Left forelimb (tissue), 1 donor: ENCODE measurements around the gene GORASP1.

Experiments used
- DNase-seq: peaks from one replicate; pipeline ENCODE4 v3.0.0-alpha.2; 2018; ENCODE audit warnings: low spot score

The GORASP1 gene

DNA sequence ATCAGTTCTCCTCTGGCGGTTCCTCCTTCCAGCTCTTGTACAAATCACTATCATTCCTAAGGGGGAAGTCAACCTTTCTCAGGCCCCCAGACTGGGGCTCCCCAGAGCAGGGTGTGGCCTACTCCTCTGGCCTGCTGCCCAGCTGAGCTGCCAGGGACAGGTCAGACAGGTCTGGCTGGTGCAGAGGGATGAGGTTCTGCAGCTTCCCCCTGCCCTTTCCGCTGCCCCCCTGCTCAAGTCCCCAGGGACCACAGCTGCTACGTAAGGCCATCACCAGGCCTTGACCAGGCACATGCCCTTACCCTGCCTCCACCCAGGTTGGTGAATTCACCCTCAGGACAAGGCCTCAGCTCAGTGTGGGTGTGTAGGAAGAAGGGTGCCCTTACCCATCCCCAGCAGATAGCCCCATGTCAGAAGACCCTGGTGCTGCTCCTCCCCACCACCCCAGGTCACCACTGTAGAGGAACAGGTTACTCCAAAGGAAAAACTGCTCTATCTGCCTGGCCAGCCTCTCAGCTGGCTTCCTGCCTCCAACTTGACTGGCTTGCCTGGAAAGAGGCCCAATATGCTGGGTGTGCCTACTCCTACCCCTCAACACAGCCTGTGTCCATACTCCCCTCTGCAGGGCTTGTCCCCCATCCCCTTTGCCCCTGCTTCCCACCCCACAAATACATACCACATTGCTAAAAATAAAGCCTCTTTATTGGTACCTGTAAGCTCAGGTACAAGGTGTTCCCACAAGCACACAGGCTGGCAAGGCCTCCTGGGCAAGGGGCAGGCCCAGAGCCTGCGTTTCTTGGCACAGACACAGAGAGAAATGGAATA, 34.0 kb upstream of the GORASP1 start:
- no peak for DNase-seq

DNA sequence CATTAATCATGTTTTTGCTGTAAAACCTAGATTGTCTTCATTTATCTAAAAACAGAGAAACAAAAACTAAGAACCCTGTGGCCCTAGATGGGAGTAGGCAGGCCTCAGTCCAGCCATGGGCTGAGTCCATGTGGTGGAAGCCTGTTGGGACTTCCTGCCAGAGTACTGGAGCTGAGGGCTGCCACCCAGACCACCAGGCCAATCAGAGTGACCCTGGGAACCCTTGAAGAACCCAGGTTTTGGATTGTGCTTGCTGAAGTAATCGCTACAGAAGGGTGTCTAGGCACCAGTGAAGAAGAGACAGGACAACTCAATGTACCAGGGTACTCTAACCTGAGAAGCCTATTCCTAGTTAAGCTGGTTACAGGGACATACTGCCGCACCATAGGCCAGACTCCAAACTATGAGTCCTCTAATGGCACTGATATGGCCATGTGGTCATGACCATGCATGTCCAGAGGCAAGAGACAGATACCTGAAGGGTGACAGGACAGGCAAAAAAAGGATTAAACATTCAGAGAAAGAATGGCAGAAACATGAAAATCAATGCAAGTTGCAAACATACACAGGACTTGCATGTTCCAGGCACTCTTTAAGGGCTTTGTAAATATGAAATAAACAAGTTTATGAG, 33.0 kb upstream of the GORASP1 start:
- DNase-seq: no peak

DNA sequence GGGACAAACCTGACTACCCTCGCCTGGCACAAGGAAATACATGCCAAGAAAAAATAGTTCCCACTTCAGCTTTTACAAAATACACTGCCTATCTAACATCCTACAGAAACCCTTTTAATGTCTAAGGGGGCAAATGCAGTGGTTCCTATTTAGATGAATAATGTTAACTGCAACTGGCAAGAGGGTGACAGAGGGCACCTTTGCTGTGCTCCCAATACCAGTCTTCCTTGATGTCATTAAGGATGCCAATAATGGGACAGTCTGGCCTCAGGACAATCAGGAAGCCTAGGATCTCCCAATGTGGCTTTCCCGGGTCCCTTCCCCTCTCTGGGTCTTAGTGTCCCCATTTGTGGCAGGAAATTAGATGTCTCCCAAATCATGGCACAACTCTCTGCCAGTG, 32.0 kb upstream of the GORASP1 start:
- DNase-seq: no peak

DNA sequence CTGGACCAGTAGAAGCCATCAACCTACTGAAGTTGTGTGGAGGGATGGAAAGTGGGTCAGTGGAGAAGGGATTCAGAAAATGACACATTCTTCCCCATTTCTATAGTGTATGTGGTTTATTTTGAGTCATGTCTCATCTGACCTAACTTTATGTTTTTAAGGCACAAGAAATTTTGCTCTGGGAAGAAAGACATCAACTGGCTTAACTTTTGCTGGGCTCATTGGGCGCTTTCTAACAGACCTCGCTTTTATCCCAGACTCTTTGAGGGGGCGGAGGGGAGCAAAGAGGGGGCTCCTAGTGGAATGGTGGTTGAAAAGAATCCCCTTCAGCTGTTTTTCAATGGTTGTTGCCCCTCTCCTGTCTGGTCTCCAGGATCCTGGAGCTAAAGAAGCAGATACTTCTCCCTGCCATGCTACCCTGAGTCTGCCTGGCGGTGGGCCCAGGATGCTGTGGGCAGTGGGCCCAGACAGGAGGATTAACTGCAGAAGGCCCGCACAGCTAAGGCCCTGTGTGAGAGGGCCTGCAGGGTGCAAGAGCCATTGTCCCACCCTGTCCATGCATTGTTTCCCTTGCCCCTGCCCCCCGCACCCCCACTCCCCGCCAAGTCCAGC, 31.5 kb upstream of the GORASP1 start:
- DNase-seq: no peak

DNA sequence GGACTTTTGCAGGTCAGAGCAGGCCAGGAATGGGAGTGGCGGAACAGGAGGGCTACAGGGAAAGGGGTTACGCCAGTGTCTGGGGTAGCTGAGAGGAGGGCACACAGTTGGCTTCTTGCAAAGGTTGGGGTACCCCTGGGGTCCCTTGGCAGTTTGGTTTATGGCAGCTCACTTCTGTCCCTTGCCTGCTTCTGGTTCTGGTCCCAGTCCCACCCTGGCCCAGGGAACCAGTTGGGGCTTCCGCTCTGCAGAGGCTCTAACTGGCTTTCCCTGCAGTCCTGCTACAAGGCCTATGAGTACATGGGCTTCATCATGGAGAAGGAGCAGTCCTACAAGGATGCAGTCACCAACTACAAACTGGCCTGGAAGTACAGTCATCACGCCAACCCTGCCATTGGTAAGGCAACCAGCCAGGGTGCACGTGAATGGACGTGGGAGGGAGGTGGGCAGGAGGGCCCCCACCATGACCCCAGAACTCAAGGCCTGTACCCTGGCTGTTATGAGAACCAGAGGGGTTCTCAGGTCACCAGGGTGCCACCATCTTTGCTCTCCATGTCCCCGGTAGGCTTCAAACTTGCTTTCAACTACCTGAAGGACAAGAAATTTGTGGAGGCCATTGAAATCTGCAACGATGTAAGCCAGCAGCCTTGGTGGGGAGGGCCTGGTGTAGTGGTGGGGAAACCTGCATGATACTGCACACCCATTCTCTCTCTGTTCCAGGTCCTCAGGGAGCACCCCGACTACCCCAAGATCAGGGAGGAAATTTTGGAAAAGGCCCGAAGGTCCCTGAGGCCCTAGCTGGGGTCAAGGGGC, 30.8 kb upstream of the GORASP1 start:
- DNase-seq: no peak

- no peak for DNase-seq
Observed at GRCh38 chr3:39137435-39137936, 30.1 kb upstream of the GORASP1 start.

GRCh38 chr3:39136533-39137434, 29.4 kb upstream of the GORASP1 start:
- no peak for DNase-seq

DNA sequence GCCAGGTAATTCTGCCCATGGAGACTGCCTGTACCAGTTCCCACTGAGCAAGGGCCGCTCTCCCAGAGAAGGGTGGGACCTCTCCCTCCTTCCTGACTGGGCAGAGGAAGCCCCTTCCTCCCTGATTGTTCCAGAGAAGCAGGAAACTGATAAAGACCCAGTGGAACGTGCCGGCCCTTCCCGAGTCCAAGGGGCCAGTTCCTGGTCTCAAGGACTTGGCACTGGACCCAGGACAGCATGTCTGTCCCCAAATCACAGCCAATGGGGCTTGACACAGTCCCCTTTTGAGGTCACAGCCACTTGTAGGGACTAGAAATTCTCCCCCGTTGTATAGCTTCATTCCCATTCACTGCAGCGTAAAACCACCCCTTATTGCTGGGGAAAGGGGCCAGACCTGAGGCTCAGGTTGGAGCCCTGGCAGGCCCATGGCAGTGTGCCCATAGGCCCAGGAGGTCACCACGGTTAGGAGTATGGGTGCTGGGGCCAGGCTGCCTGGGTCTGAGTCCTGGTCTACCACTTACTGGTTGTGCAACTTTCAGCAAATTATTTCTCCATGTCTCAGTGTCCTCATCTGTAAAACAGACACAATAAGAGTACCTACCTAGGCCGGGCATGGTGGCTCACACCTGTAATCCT, 27.9 kb upstream of the GORASP1 start:
- no peak for DNase-seq

- no peak for DNase-seq
Observed at GRCh38 chr3:39134305-39134704, 26.9 kb upstream of the GORASP1 start.

DNA sequence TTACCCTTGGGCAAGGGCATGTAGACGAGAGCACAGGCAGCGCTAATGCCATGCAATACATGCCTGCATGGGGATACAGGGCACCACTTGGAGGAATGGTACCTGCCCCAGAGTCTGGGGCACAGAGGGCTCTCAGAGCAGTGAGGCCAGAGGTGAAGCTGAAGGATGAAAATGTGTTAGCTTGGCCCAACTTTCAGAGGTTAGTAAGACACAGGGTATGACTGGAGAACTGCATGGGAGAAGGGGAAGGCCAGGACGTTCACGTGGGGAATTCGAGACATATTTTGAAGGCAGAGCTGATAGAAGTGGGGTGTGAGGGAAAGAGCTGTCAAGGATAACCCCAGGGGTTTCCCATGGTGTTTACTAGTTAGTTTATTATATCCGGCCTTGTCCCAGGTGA, 26.4 kb upstream of the GORASP1 start:
- no peak for DNase-seq

DNA sequence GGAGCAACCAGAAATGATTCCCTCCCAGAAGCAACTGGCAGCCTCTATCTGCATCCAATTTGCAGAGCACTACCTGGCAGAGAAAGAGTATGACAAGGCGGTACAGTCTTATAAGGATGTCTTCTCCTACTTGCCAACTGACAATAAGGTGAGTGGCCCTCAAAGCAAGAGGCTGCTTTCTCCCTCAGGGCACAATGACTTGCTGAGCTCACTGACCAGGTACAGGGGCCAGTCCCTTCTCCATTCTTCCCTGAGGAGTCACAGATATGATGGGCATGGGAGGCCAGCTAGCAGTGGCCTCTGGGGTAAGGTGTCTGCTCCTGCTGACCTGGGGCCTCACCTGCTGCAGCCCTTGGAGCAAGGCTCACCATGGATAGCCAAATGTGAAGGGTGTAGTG, 25.7 kb upstream of the GORASP1 start:
- DNase-seq: no peak

DNA sequence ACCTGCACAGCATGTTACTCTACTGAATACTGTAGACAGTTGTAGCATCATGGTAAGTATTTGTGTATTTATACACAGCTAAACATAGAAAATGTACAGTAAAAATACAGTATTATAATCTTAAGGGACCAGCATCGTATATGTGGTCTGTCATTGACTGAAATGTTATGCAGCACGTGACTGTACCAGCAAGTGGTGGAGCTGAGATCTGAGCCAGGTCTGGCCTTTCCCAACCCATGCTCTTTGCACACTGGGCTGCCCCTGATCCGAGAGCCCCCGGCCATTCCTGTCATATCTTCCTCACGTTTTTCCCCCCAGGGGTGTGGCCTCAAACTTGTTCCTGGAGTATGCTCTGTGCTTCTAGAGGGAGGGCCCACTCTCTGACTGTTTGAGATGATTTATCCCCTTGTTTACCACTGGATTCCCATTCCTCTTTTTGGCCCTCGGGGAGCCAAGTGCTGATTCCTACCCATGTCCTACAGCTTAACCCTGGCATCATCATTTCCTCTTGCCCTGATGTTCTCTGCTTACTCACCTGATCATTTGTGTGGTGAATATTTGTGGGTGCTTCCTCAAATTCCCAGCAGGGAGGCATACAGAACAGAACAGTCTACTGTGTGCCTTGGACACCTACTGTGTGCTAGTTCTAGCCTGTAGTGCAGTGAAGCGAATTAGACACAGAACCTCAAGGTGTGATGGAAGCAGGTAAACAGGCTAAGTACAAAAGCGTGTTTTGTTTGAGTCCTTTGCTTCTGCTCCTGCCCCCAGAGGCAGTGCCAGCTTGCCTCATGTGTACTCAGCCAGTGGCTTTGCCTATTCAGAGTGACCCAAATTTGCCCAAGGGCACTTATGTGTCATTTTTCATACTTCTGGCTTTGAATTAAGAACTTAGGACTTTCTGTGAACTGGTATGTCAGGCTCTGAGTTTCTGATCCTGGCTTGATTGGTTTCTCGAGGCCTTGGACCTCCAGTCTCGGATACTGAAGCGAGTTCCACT, 25.0 kb upstream of the GORASP1 start:
- DNase-seq: no peak

- DNase-seq: no peak
Observed at GRCh38 chr3:39130693-39131265, 23.4 kb upstream of the GORASP1 start.

- no peak for DNase-seq
Observed at GRCh38 chr3:39130026-39130425, 22.6 kb upstream of the GORASP1 start.

DNA sequence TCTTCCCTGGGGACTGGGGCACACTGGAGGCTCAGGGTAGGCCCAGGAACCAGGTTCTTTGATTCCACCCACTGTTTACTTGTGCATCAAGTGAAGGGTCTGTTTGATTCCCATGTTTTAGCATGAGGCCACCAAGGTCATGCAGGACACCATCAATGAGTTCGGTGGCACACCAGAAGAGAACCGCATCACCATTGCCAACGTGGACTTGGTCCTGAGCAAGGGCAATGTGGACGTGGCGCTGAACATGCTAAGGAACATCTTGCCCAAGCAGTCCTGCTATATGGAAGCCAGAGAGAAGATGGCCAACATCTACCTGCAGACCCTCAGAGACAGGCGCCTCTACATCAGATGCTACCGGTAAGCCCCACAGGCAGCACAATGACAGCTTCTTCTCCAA, 21.5 kb upstream of the GORASP1 start:
- no peak for DNase-seq

DNA sequence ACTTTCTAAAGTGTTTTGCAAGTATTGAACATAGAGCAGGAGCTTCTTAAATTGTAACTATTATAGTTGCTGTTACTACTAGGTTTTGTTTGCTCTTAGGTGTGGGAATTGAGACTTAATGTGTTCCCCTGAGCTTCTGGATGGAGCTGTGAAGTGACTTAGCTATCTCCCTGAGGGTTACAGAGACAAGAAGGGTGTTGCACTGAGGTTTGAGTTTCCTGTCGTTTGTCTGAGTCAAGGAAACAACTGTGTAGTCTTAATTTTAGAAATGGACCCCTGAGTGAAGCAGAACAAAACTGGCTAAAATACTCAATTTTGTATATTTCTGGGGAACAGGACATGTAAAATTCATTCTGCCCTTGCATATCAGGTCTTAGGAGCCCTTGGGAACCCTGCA, 20.5 kb upstream of the GORASP1 start:
- DNase-seq: no peak

- DNase-seq: no peak
Observed at GRCh38 chr3:39127269-39127907, 20.0 kb upstream of the GORASP1 start.

DNA sequence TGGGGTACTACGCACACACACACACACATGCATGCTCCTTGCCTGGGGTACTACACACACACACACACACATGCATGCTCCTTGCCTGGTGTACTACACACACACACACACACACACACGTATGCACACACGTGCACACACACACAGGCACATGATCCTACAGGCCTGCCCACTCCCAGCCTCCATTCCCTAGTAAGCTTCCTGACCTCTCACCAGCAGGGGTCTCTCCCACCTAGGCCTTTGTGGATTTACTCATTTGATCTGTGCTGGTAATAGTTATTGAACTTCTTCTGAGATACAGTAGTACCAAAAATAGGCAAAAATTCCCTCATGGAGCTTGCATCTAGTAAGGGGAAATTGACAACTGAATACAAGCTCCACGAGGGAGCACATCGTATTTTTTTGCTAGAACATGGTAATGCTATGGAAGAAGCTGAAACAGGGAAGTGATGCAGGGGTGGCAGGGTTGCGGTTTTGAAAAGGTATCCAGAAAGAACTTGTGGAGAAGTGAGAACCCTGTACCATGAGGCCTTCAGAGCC, 19.2 kb upstream of the GORASP1 start:
- no peak for DNase-seq
